IPS-NIHi7 (cell line): Measurements from ENCODE around the gene VSX1.

Source experiments
- DNase-seq: peaks from one replicate; pipeline ENCODE4 v3.0.0; 2012; ENCODE audit warnings: mixed read lengths; ENCODE audit errors: extremely low spot score

The VSX1 gene

GRCh38 chr20:25065625-25066338 lies 16.2 kb downstream of the VSX1 start:
- DNase-seq: peak; percentile 57

- DNase-seq: no peak
Measured at GRCh38 chr20:25065072-25065624, 16.8 kb downstream of the VSX1 start.

DNA sequence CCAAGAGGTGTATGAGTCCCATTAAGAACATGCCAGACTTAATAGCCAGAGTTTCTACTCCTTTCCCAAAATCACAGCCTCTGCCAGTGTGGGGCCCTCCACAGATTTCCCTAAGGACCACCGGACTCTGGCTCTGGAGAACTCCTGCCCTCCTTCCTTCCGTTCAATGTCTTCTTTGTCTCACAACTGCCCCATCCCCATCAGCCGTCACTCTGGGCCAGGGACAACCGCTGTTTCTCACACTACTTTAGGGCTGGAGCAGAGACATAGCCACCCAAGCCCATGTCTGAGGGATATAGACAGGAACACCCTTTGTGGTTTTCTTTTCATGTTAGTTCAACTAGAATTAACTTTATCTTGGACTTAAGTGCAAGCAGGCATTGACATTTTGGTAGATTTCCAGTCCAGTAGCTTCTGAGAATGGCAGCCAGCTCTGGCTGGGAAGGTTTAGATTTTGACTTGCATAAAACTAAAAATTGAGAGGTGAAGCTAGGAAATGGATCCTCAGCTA lies 17.3 kb downstream of the VSX1 start:
- DNase-seq: no peak

GRCh38 chr20:25063981-25064380 lies 18.0 kb downstream of the VSX1 start:
- no peak for DNase-seq

GRCh38 chr20:25063546-25063945 lies 18.4 kb downstream of the VSX1 start:
- DNase-seq: no peak

DNA sequence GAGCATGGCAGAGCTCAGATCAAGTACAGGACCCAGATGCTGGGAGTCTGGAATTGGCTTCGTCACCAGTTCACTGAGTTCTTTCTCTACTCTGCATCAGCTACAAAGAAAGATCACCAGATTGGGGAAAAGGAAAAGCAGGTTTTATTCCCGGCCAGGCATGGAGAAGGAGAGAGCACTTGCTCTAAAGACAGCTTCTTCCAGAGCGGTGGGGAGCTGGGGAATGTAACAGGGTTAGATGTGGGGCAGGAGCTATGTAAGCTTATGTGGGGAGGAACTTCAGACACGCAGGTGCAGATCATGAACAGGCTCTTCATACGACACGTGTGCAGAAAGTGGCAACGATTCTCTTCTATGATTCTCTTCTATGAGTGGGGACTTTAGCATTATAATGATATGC lies 19.1 kb downstream of the VSX1 start:
- DNase-seq: no peak

- DNase-seq: no peak
Measured at GRCh38 chr20:25061821-25062530, 20.0 kb downstream of the VSX1 start.

DNA sequence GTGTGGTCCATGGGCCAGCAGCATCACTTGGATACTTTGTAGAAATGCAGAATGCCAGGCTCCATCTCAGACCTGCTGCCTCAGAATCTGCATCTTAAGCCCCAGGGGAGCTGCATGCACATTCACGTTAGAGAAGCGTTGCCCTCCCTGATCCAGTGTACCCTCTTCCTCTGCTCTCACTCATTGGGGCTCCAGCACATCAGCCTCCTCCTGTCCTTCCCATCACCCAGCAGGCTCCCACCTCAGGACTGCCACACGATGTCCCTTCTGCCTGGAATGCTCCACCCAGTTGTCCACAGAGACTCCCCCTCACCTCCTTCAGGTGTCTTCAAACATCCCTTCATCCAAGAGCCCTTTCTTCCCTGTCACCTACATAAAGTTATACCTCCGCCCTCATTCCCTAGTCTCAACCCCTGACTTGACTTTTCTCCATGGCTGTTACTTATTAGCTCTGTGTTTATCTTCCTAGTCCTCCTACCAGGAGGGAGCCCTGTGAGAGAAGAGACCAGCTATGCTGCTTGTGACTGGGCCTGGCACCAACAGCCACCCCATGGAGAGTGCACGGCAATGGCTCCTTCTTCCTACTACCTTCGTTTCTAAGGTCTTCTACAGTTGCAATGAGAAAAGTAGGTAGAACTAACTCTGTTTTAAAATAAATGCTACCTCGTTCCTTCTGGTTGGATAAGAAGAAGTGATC lies 20.7 kb downstream of the VSX1 start:
- no peak for DNase-seq

GRCh38 chr20:25059866-25060465 lies 22.0 kb downstream of the VSX1 start:
- no peak for DNase-seq

DNA sequence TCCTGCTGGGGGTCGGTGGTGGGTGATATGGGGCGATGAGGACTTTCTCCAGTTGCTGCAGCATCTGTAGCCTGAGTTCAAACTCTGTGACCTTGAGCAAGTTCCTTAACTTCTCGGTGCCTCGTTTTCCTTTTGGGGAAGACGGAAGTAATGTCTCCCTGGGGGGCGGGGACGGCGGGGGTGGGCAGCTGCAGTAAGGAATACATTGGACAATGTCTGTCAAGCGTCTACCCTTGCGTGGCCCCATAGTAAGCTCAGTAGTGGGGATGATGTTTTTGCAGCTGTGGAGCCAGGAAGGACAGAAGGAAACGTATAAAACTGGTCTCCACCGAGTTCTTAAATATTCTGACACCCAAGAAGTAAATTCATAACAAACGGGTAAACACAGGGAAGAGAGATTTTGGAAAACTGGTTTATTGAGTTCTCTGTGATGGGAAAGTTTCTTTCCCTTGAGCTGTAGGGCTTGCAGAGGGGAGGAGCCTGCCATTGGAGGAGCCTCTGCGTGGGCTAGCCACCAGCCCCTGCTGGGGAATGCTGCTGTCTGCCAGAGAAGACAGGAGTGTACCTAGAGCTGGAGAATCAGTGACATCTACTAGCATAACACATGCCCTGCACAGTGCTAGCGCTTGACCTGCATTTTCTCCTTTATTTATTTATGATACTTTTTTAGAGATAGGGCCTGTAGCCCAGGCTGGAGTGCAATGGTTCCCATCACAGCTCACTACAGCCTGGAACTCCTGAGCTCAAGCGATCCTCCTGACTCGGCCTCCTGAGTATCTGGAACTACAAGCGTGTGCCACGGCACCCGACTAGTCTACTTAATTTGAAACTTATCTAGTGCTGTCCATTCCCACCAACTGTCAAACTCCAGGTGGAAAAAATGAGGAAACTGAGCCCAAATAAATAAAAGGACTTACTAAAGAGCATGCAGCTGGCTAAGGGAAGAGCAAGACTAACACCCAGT lies 22.8 kb downstream of the VSX1 start:
- peak; percentile 56 for DNase-seq

DNA sequence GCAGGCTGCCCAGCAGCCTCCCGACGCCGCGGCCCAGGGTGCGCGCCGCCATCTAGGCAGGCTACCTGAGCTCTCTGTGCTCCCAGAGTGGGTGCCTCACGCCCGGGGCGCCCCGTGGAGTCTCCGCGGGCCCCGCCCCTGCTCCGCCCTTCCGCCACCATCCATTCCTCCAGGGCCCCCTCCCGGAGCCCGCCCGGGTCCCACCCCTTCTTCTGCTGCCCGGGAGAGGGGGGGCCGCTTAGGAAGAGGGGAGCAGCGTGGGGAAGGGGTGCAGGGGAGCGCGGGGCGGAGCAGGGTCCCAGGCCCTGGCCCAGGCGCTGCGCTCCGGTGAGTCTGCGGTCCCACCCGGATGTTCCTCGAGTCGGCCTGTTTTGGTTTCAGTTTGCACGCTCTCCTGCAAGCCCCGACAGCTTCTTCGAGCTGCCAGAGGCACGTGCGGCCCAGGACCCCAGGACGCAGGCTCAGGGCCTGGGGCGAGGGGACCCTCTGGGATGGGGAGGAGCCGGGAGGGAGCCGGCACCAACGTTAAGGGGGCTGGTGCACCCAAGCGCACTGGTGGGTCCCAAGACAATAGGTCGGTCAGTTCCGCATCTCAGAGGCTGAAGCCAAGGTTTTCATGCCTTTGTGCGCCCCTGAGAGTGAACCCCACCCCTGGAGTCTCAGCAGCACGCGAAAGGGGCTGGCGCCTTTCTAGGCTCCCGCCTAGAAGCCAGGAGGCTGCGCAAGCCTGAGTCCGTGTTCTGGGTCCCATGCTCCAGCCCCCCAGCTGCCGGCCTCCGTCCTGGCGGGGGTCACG lies 23.7 kb downstream of the VSX1 start, which contains the start of gene ACSS1:
ACSS1 (minus strand) TSS at position 89 of the 796 bp plus-strand sequence; CDS start at position 52, 37 bp downstream.
- peak; percentile 44 for DNase-seq

GRCh38 chr20:25057234-25058050 lies 24.5 kb downstream of the VSX1 start:
- DNase-seq: peak; percentile 56

GRCh38 chr20:25056690-25057233 lies 25.2 kb downstream of the VSX1 start:
- DNase-seq: no peak

GRCh38 chr20:25055711-25056495 lies 26.0 kb downstream of the VSX1 start:
- DNase-seq: no peak

DNA sequence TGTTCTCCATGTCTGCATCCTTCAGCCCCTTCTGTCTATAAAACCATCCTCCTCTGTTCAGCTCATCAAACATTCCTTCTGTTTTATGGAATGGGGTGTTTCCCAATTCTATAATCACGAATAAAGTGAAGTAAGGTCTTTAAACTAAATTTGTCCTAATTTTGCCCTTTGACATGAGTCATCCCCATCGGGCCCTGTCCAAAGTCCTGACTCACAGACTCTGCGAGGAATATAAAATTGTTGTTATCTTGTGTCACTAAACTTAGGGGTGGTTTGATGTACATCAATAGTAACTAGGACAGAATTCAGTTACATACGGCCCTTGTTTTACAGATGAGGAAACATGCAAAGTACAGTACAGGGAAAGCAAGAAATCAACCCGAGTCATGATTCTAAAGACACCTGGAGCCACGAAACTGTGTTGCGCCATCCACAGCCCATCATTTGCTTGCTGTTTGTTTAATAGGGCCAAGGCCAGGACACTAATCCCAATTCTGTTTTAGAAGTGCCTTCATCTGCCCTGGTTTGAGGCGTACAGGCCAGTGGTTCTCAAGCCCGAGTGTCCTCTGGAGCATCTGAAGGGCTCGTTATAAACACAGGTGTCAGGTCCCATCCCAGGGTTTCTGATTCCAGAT lies 26.8 kb downstream of the VSX1 start:
- no peak for DNase-seq

DNA sequence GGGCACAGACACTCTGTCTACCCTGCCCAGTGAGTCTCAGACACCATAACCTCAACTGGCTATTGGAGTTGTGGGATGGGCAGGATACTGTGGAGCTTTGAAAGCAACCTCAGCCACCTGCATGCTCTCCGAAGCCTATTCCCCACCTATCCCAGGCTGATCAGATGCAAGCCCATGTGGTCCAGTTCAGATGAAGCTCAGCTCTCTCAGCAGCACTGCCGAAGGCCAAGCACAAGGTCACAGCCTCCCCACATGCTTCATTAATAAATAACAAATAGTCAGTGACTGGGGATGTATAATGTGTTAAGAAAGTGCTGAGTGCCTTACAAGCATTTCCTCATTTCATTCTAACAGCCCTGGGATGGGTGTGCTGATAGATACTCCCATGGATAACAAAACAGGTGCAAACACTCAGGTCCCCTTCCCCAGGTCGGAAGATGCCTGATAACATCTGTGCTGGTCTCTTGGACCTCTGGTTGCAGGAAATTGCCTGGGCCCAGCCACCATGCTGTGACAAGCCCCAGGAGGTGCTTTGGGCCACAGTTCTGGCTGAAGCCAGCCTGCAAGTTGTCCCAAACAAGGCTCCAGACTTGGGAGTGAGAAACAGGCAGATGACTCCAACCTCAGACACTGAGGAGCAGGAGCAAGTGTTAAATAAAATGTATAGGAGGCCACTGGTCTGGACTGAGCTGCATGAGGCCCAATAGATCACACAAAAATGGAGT lies 27.7 kb downstream of the VSX1 start:
- DNase-seq: no peak
